Measurements from ENCODE around the gene TEK.

Gene TEK

GRCh38 chr9:27125030-27125429, 16.0 kb downstream of the TEK start:
- no peak for DNase-seq

GRCh38 chr9:27125936-27126335, 16.9 kb downstream of the TEK start:
- no peak for DNase-seq

- no peak for DNase-seq
Observed at GRCh38 chr9:27126670-27127069, 17.6 kb downstream of the TEK start.

- DNase-seq, result no peak
Observed at GRCh38 chr9:27129221-27129620, 20.2 kb downstream of the TEK start.

- DNase-seq, result no peak
Observed at GRCh38 chr9:27131731-27132130, 22.7 kb downstream of the TEK start.

GRCh38 chr9:27133817-27134216, 24.8 kb downstream of the TEK start:
- no peak for DNase-seq

- DNase-seq, result no peak
Observed at GRCh38 chr9:27142299-27142930, 33.4 kb downstream of the TEK start.

GRCh38 chr9:27145143-27145542, 36.1 kb downstream of the TEK start:
- DNase-seq, result no peak

- no peak for DNase-seq
Observed at GRCh38 chr9:27149651-27150050, 40.6 kb downstream of the TEK start.

- DNase-seq, result no peak
Observed at GRCh38 chr9:27150746-27151406, 41.9 kb downstream of the TEK start.

GRCh38 chr9:27151693-27152404, 42.8 kb downstream of the TEK start:
- DNase-seq, result no peak

GRCh38 chr9:27152405-27152718, 43.3 kb downstream of the TEK start:
- no peak for DNase-seq

- no peak for DNase-seq
Observed at GRCh38 chr9:27154908-27155307, 45.9 kb downstream of the TEK start.

GRCh38 chr9:27157097-27157496, 48.1 kb downstream of the TEK start:
- no peak for DNase-seq

- no peak for DNase-seq
Observed at GRCh38 chr9:27157736-27158135, 48.7 kb downstream of the TEK start.

GRCh38 chr9:27160636-27161035, 51.6 kb downstream of the TEK start:
- no peak for DNase-seq

- no peak for DNase-seq
Observed at GRCh38 chr9:27162045-27162444, 53.0 kb downstream of the TEK start.

- no peak for DNase-seq
Observed at GRCh38 chr9:27165068-27165467, 56.0 kb downstream of the TEK start.

GRCh38 chr9:27165670-27166069, 56.6 kb downstream of the TEK start:
- DNase-seq, result no peak

- no peak for DNase-seq
Observed at GRCh38 chr9:27168496-27168895, 59.5 kb downstream of the TEK start.

- no peak for DNase-seq
Observed at GRCh38 chr9:27168951-27169350, 59.9 kb downstream of the TEK start.

GRCh38 chr9:27176971-27177370, 67.9 kb downstream of the TEK start:
- DNase-seq, result no peak

- DNase-seq, result no peak
Observed at GRCh38 chr9:27179245-27179865, 70.3 kb downstream of the TEK start.

GRCh38 chr9:27181381-27181780, 72.4 kb downstream of the TEK start:
- no peak for DNase-seq

Data from CD4-positive, alpha-beta T cell treated with Interleukin-10 for 1 hour (primary cell).